Brain microvascular endothelial cell (primary cell): ENCODE data around the gene SGCE.

ENCODE experiments used
- DNase-seq: peaks from one replicate; pipeline ENCODE4 v3.0.0-alpha.2; 2020
- H3K27ac ChIP-seq: fragments of 250-450 bp; sonication (Bioruptor Pico); 2 replicates; pipeline ENCODE4 v1.5.1; 2020; ENCODE audit warnings: mild to moderate bottlenecking, moderate library complexity
- H3K27me3 ChIP-seq: fragments of 250-450 bp; sonication (Bioruptor Pico); replicated peaks from 2 replicates; pipeline ENCODE4 v1.5.1; 2020; ENCODE audit warnings: mild to moderate bottlenecking
- H3K36me3 ChIP-seq: fragments of 250-450 bp; sonication (Bioruptor Pico); replicated peaks from 2 replicates; pipeline ENCODE4 v1.5.1; 2020; ENCODE audit warnings: mild to moderate bottlenecking
- H3K4me3 ChIP-seq: 2 replicates; pipeline ENCODE4 v1.5.1; 2011; ENCODE audit warnings: low read depth, mild to moderate bottlenecking, control low read depth, low read length, moderate library complexity
- CTCF ChIP-seq: IDR thresholded peaks from 2 replicates; pipeline ENCODE4 v1.5.1; 2011; ENCODE audit warnings: low read depth, mild to moderate bottlenecking, moderate library complexity, low read length, control low read depth, inconsistent platforms; ENCODE audit errors: missing control alignments
- in situ Hi-C: cut with HindIII; loops from 2 replicates; pipeline ENCODE4 v1.10.0; 2017; ENCODE audit warnings: low sequenced_read_pairs, low pct_ligation_motif_present

SGCE gene

GRCh38 chr7:94562525-94562924 is 93.4 kb downstream of the SGCE start:
- Histone ChIP-seq H3K27ac (no peak overlapping the region), H3K36me3 (no peaks in the 10 kb centered on the region), H3K27me3 (no peaks in the 10 kb centered on the region), H3K4me3 (no peak overlapping the region)
- in situ Hi-C loops, result no loop called here
- no peak for TF ChIP-seq CTCF
- no peak for DNase-seq

- Histone ChIP-seq H3K4me3 (no peak overlapping the region), H3K27me3 (no peaks in the 10 kb centered on the region), H3K27ac (no peak overlapping the region), H3K36me3 (no peaks in the 10 kb centered on the region)
- TF ChIP-seq CTCF, result no peak
- in situ Hi-C loops, result no loop called here
- DNase-seq, result no peak
Observed at GRCh38 chr7:94561841-94562514, 94.0 kb downstream of the SGCE start.

- DNase-seq, result no peak
- Histone ChIP-seq H3K27ac (no peak overlapping the region), H3K36me3 (no peaks in the 10 kb centered on the region), H3K4me3 (no peak overlapping the region), H3K27me3 (no peaks in the 10 kb centered on the region)
- in situ Hi-C loops, result no loop called here
- TF ChIP-seq CTCF, result no peak
Observed at GRCh38 chr7:94559972-94560371, 96.0 kb downstream of the SGCE start.

- in situ Hi-C loops, result no loop called here
- no peak overlapping the region for H3K27ac ChIP-seq
- H3K36me3 ChIP-seq, result no peaks in the 10 kb centered on the region
- no peaks in the 10 kb centered on the region for H3K27me3 ChIP-seq
- H3K4me3 ChIP-seq, result no peak overlapping the region
- TF ChIP-seq CTCF, result no peak
- no peak for DNase-seq
Observed at GRCh38 chr7:94557215-94557614, 98.7 kb downstream of the SGCE start.

- DNase-seq, result no peak
- in situ Hi-C loops, result no loop called here
- Histone ChIP-seq H3K36me3 (no peaks in the 10 kb centered on the region), H3K27ac (no peak overlapping the region), H3K27me3 (no peaks in the 10 kb centered on the region), H3K4me3 (no peak overlapping the region)
- TF ChIP-seq CTCF, result no peak
Observed at GRCh38 chr7:94556028-94556427, 99.9 kb downstream of the SGCE start.

GRCh38 chr7:94547126-94547525 is 108.8 kb downstream of the SGCE start:
- DNase-seq, result no peak
- in situ Hi-C loops, result no loop called here
- no peak for TF ChIP-seq CTCF
- Histone ChIP-seq H3K4me3 (no peak overlapping the region), H3K27ac (no peak overlapping the region), H3K27me3 (no peaks in the 10 kb centered on the region), H3K36me3 (no peaks in the 10 kb centered on the region)
